HEK293 (cell line): Measurements from ENCODE around the gene GNB1.

ENCODE experiments used
- KLF16 ChIP-seq: fragments of 450-650 bp; formaldehyde crosslinking; IDR thresholded peaks from 2 replicates; pipeline ENCODE4 v1.5.1; 2017; ENCODE audit warnings: missing biosample characterization, missing genetic modification characterization
- YY1 ChIP-seq: fragments of 450-650 bp; formaldehyde crosslinking; IDR thresholded peaks from 2 replicates; pipeline ENCODE4 v1.5.1; 2018; ENCODE audit warnings: missing biosample characterization, missing genetic modification characterization
- ZFP41 ChIP-seq: fragments of 450-650 bp; formaldehyde crosslinking; IDR thresholded peaks from 2 replicates; pipeline ENCODE4 v1.5.1; 2016; ENCODE audit warnings: missing biosample characterization, missing genetic modification characterization, borderline replicate concordance
- ZNF2 ChIP-seq: fragments of 450-650 bp; formaldehyde crosslinking; IDR thresholded peaks from 2 replicates; pipeline ENCODE4 v1.5.1; 2016; ENCODE audit warnings: missing biosample characterization, missing genetic modification characterization
- ZNF239 ChIP-seq: fragments of 450-650 bp; formaldehyde crosslinking; IDR thresholded peaks from 2 replicates; pipeline ENCODE4 v1.5.1; 2016; ENCODE audit warnings: missing biosample characterization, missing genetic modification characterization
- ZNF274 ChIP-seq, 2 experiments: fragments of 200-500 bp in 1 of 2; fragments of 450-650 bp in 1 of 2; sonication (Bioruptor generic) in 1 of 2; formaldehyde crosslinking in 1 of 2; IDR thresholded peaks; 2 replicates each; pipeline versions ENCODE4 v1.5.1 to v1.6.1; 2014 to 2016; ENCODE audit warnings: borderline replicate concordance in 1 of 2, inconsistent platforms in 1 of 2, low read length in 1 of 2, missing biosample characterization in 1 of 2, missing genetic modification characterization in 1 of 2
- ZNF596 ChIP-seq: fragments of 450-650 bp; IDR thresholded peaks from 2 replicates; pipeline ENCODE4 v1.5.0; 2018; ENCODE audit warnings: missing biosample characterization, mild to moderate bottlenecking, missing genetic modification characterization, moderate library complexity
- ZNF747 ChIP-seq: fragments of 450-650 bp; formaldehyde crosslinking; IDR thresholded peaks from 2 replicates; pipeline ENCODE4 v1.5.1; 2016; ENCODE audit warnings: missing biosample characterization, missing genetic modification characterization
- TF ChIP-seq, protein P1 (sequence below): fragments of 450-650 bp; formaldehyde crosslinking; IDR thresholded peaks from 2 replicates; pipeline ENCODE4 v1.5.1; 2016; ENCODE audit warnings: missing biosample characterization, missing genetic modification characterization
- TF ChIP-seq, protein P2 (sequence below): fragments of 450-650 bp; formaldehyde crosslinking; IDR thresholded peaks from 2 replicates; pipeline ENCODE4 v1.5.1; 2016; ENCODE audit warnings: missing biosample characterization, missing genetic modification characterization

DNA sequence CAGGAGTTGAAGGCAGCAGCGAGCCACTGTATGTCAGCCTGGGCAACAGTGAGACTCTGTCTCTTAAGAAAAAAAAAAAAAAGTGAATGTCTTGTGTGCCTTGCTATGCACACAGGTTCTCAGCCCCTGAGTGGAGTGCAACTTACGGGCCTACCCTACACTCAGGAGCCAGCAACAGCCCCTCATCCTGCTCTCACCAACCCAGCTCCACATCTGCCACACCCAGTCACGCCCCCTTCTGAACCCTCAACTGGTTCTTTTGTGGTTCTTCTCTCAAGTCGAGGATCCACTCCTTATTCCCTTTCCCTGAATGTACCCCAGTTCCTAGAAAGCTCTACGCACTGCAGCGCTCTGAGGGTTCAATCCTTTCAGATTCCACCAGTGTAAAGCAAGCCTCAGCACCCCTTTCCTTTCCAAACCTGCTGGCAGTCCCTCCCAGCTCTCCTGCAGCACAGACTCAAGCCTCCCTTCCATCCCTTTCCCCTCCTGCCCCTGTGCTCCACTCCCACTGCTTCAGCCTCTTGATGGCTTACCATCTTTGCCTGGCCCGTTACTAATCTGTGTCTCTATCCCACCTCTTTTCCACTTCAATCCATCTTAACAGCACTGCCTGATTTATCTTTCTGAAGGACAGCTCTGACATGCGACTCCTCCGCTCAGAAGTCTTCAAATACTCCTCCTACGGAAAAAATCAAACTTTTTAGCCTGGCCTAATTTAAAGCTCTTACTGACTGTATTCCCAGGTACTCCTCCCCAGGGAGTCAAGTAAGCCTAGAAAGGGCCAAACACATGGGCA lies 38.1 kb downstream of the GNB1 start:
- TF ChIP-seq, protein P1, sequence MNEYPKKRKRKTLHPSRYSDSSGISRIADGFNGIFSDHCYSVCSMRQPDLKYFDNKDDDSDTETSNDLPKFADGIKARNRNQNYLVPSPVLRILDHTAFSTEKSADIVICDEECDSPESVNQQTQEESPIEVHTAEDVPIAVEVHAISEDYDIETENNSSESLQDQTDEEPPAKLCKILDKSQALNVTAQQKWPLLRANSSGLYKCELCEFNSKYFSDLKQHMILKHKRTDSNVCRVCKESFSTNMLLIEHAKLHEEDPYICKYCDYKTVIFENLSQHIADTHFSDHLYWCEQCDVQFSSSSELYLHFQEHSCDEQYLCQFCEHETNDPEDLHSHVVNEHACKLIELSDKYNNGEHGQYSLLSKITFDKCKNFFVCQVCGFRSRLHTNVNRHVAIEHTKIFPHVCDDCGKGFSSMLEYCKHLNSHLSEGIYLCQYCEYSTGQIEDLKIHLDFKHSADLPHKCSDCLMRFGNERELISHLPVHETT: no peak
- TF ChIP-seq ZNF596 (tag by site-specific recombination): no peak
- TF ChIP-seq ZNF274 (IDR thresholded peaks at IDR 0.05; ENCODE audit: low read length): no peak
- TF ChIP-seq ZNF274 (tag by site-specific recombination; IDR thresholded peaks at IDR 0.05; ENCODE audit: borderline replicate concordance): no peak
- no peak for TF ChIP-seq KLF16 (tag by site-specific recombination)
- TF ChIP-seq ZFP41: no peak
- no peak for TF ChIP-seq YY1 (tag by site-specific recombination)
- TF ChIP-seq, protein P2, sequence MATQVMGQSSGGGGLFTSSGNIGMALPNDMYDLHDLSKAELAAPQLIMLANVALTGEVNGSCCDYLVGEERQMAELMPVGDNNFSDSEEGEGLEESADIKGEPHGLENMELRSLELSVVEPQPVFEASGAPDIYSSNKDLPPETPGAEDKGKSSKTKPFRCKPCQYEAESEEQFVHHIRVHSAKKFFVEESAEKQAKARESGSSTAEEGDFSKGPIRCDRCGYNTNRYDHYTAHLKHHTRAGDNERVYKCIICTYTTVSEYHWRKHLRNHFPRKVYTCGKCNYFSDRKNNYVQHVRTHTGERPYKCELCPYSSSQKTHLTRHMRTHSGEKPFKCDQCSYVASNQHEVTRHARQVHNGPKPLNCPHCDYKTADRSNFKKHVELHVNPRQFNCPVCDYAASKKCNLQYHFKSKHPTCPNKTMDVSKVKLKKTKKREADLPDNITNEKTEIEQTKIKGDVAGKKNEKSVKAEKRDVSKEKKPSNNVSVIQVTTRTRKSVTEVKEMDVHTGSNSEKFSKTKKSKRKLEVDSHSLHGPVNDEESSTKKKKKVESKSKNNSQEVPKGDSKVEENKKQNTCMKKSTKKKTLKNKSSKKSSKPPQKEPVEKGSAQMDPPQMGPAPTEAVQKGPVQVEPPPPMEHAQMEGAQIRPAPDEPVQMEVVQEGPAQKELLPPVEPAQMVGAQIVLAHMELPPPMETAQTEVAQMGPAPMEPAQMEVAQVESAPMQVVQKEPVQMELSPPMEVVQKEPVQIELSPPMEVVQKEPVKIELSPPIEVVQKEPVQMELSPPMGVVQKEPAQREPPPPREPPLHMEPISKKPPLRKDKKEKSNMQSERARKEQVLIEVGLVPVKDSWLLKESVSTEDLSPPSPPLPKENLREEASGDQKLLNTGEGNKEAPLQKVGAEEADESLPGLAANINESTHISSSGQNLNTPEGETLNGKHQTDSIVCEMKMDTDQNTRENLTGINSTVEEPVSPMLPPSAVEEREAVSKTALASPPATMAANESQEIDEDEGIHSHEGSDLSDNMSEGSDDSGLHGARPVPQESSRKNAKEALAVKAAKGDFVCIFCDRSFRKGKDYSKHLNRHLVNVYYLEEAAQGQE (tag by site-specific recombination): no peak
- no peak for TF ChIP-seq ZNF2 (tag by site-specific recombination)
- no peak for TF ChIP-seq ZNF747
- no peak for TF ChIP-seq ZNF239 (tag by site-specific recombination)
